ENCODE data around the gene METTL5. TPM values are rescaled to one million over a fixed set of nuclear protein-coding genes. Genes with fewer than 3 reads are reported as not detected.

Gene METTL5
- total RNA-seq, 1 experiment from 2014 or later: 97.3 TPM

- DNase-seq (ENCODE audit: low spot score): no peak
- CTCF ChIA-PET: interaction anchor here (0.7 kb wide), 1 partner anchor 43 kb away, joined by 4 read pairs; no protein-coding TSS in a partner anchor
- H3K27ac ChIP-seq (ENCODE audit: low read depth, low read length, poor library complexity, severe bottlenecking): no peak overlapping the region
- H3K4me3 ChIP-seq (ENCODE audit: low read depth, low read length, poor library complexity, severe bottlenecking): no peak overlapping the region
- POLR2A ChIA-PET (ENCODE audit: low non-redundant PET): no interaction called here
- H3K9me3 ChIP-seq (ENCODE audit: low read depth, low read length, poor library complexity, severe bottlenecking): no peaks in the 10 kb centered on the region
- H3K27me3 ChIP-seq (replicated peaks; ENCODE audit: insufficient read depth, low read depth, low read length, poor library complexity): no peaks in the 10 kb centered on the region
- no peaks in the 10 kb centered on the region for H3K4me1 ChIP-seq (ENCODE audit: insufficient read depth, low read length, poor library complexity, severe bottlenecking)
- no TSS peak for BruUV-seq (replicated peaks)
- intact Hi-C loops (cut with micrococcal nuclease; ENCODE audit: unreplicated experiment): no loop called here
- TF ChIP-seq CTCF (conservative IDR thresholded peaks at IDR 0.05; ENCODE audit: low read depth, low read length) (no peak), EZH2 (IDR thresholded peaks at IDR 0.05; ENCODE audit: borderline replicate concordance, low read depth, low read length, poor library complexity, severe bottlenecking) (no peak)
- no peaks in the 10 kb centered on the region for H3K36me3 ChIP-seq (ENCODE audit: insufficient read depth, low read length, poor library complexity, severe bottlenecking)
Observed at GRCh38 chr2:169790581-169790980, 34.1 kb downstream of the METTL5 start.

GRCh38 chr2:169782513-169782912 is 42.2 kb downstream of the METTL5 start:
- ChIA-PET POLR2A (ENCODE audit: low non-redundant PET) (no interaction called here), CTCF (no interaction called here)
- TF ChIP-seq CTCF (conservative IDR thresholded peaks at IDR 0.05; ENCODE audit: low read depth, low read length): no peak
- TF ChIP-seq EZH2 (IDR thresholded peaks at IDR 0.05; ENCODE audit: borderline replicate concordance, low read depth, low read length, poor library complexity, severe bottlenecking): no peak
- no peaks in the 10 kb centered on the region for H3K4me1 ChIP-seq (ENCODE audit: insufficient read depth, low read length, poor library complexity, severe bottlenecking)
- no peaks in the 10 kb centered on the region for H3K36me3 ChIP-seq (ENCODE audit: insufficient read depth, low read length, poor library complexity, severe bottlenecking)
- H3K4me3 ChIP-seq (ENCODE audit: low read depth, low read length, poor library complexity, severe bottlenecking): no peak overlapping the region
- no peaks in the 10 kb centered on the region for H3K9me3 ChIP-seq (ENCODE audit: low read depth, low read length, poor library complexity, severe bottlenecking)
- BruUV-seq (replicated peaks): no TSS peak
- intact Hi-C loops (cut with micrococcal nuclease; ENCODE audit: unreplicated experiment): no loop called here
- H3K27me3 ChIP-seq (replicated peaks; ENCODE audit: insufficient read depth, low read depth, low read length, poor library complexity): no peaks in the 10 kb centered on the region
- no peak overlapping the region for H3K27ac ChIP-seq (ENCODE audit: low read depth, low read length, poor library complexity, severe bottlenecking)
- no peak for DNase-seq (ENCODE audit: low spot score)

GRCh38 chr2:169781249-169782013 is 43.3 kb downstream of the METTL5 start:
- H3K4me1 ChIP-seq (ENCODE audit: insufficient read depth, low read length, poor library complexity, severe bottlenecking): no peaks in the 10 kb centered on the region
- H3K9me3 ChIP-seq (ENCODE audit: low read depth, low read length, poor library complexity, severe bottlenecking): no peaks in the 10 kb centered on the region
- DNase-seq (ENCODE audit: low spot score): no peak
- intact Hi-C loops (cut with micrococcal nuclease; ENCODE audit: unreplicated experiment): no loop called here
- TF ChIP-seq CTCF (conservative IDR thresholded peaks at IDR 0.05; ENCODE audit: low read depth, low read length) (no peak), EZH2 (IDR thresholded peaks at IDR 0.05; ENCODE audit: borderline replicate concordance, low read depth, low read length, poor library complexity, severe bottlenecking) (no peak)
- no TSS peak for BruUV-seq (replicated peaks)
- no peaks in the 10 kb centered on the region for H3K36me3 ChIP-seq (ENCODE audit: insufficient read depth, low read length, poor library complexity, severe bottlenecking)
- H3K27me3 ChIP-seq (replicated peaks; ENCODE audit: insufficient read depth, low read depth, low read length, poor library complexity): no peaks in the 10 kb centered on the region
- H3K4me3 ChIP-seq (ENCODE audit: low read depth, low read length, poor library complexity, severe bottlenecking): no peak overlapping the region
- CTCF ChIA-PET: no interaction called here
- H3K27ac ChIP-seq (ENCODE audit: low read depth, low read length, poor library complexity, severe bottlenecking): no peak overlapping the region
- POLR2A ChIA-PET (ENCODE audit: low non-redundant PET): no interaction called here

Data from A673 (cell line).